ENCODE measurements around the gene C1orf21. TPM values are rescaled to one million over a fixed set of nuclear protein-coding genes. Genes with fewer than 3 reads are reported as not detected.

Gene C1orf21
- total and polyA plus RNA-seq, 2 of the 4 experiments (the other 2 are of a cell fraction) = 6.4 to 9.9 TPM

DNA sequence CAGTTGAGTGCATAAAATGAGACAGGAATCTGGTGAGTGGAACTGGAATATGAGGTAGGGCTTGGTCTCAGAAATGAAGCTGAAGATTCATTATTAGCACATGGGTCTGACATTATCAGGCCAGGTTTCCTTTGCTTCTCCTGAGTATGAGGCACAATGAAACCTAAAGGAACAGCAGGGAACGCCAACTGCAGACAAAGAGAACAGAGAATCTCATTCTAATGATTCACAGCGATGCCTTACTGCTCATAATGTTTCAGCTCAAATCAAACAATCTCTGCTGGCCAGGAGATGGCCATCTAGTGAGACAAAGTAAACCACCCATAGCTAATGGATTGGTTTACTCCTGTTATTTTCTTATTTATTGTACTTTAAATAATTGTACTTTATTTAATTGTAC is 133.5 kb downstream of the C1orf21 start:
- H3K18ac ChIP-seq (ENCODE audit: low read depth, low read length) = no peak overlapping the region
- POLR2A ChIA-PET (ENCODE audit: unreplicated experiment) = no interaction called here
- no TSS peak for BruUV-seq (replicated peaks)
- H3K27ac ChIP-seq (ENCODE audit: insufficient read depth, low read length) = no peak overlapping the region
- H3K23ac ChIP-seq (ENCODE audit: low read depth, low read length) = no peak overlapping the region
- H4K8ac ChIP-seq (ENCODE audit: low read depth in 2 of 2, low read length in 2 of 2) = no peak overlapping the region
- ATAC-seq (ENCODE audit: low read depth) (no peak), DNase-seq (no peak)
- H3K14ac ChIP-seq (replicated peaks; ENCODE audit: low read depth, low read length) = no peak overlapping the region
- H3K9me1 ChIP-seq (ENCODE audit: insufficient read depth, low read length) = no peaks in the 10 kb centered on the region
- no peak overlapping the region for H2BK15ac ChIP-seq (ENCODE audit: low read depth, low read length)
- intact Hi-C loops (cut with micrococcal nuclease) (no loop called here), dilution Hi-C loops (cut with HindIII; ENCODE audit: low sequenced_read_pairs, unreplicated experiment) (no loop called here), in situ Hi-C loops (cut with MboI; ENCODE audit: low sequenced_read_pairs) (no loop called here)
- no peak overlapping the region for H3K4ac ChIP-seq (ENCODE audit: low read depth, low read length)
- H3K4me3 ChIP-seq (ENCODE audit: insufficient read depth, low read depth, low read length) = no peak overlapping the region
- H2AK9ac ChIP-seq (replicated peaks; ENCODE audit: low read depth, low read length, poor library complexity) = no peak overlapping the region
- H2BK120ac ChIP-seq (ENCODE audit: low read depth, low read length) = no peak overlapping the region
- H3K9ac ChIP-seq (ENCODE audit: low read depth, low read length) = no peak overlapping the region
- no peak overlapping the region for H2BK20ac ChIP-seq (ENCODE audit: low read depth, low read length)
- H2AFZ ChIP-seq (replicated peaks; ENCODE audit: low read length, poor library complexity) = no peak overlapping the region
- H3K56ac ChIP-seq (ENCODE audit: extremely low read depth, insufficient read depth, low read length) = no peak overlapping the region
- no peaks in the 10 kb centered on the region for H3K4me1 ChIP-seq (ENCODE audit: control insufficient read depth, insufficient read depth, low read length)
- TF ChIP-seq RAD21 (IDR thresholded peaks at IDR 0.05; ENCODE audit: low read length) (no peak), RFX5 (IDR thresholded peaks at IDR 0.05; ENCODE audit: low read depth, low read length) (no peak), NFE2L2 (IDR thresholded peaks at IDR 0.05; ENCODE audit: low read depth, low read length) (no peak), BHLHE40 (IDR thresholded peaks at IDR 0.05; ENCODE audit: low read depth, low read length) (no peak), CEBPB (IDR thresholded peaks at IDR 0.05; ENCODE audit: low read depth, low read length) (no peak), RCOR1 (IDR thresholded peaks at IDR 0.05; ENCODE audit: insufficient replicate concordance, low read length) (no peak), MAZ (IDR thresholded peaks at IDR 0.05; ENCODE audit: borderline replicate concordance, low read depth, low read length) (no peak), CHD1 (IDR thresholded peaks at IDR 0.05; ENCODE audit: low read depth, low read length) (no peak), FOS (IDR thresholded peaks at IDR 0.05; ENCODE audit: low read depth, low read length) (no peak)
- TF ChIP-seq, protein P1, sequence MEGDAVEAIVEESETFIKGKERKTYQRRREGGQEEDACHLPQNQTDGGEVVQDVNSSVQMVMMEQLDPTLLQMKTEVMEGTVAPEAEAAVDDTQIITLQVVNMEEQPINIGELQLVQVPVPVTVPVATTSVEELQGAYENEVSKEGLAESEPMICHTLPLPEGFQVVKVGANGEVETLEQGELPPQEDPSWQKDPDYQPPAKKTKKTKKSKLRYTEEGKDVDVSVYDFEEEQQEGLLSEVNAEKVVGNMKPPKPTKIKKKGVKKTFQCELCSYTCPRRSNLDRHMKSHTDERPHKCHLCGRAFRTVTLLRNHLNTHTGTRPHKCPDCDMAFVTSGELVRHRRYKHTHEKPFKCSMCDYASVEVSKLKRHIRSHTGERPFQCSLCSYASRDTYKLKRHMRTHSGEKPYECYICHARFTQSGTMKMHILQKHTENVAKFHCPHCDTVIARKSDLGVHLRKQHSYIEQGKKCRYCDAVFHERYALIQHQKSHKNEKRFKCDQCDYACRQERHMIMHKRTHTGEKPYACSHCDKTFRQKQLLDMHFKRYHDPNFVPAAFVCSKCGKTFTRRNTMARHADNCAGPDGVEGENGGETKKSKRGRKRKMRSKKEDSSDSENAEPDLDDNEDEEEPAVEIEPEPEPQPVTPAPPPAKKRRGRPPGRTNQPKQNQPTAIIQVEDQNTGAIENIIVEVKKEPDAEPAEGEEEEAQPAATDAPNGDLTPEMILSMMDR (conservative IDR thresholded peaks at IDR 0.05; ENCODE audit: low read depth, low read length) = no peak
- TF ChIP-seq, protein P2, sequence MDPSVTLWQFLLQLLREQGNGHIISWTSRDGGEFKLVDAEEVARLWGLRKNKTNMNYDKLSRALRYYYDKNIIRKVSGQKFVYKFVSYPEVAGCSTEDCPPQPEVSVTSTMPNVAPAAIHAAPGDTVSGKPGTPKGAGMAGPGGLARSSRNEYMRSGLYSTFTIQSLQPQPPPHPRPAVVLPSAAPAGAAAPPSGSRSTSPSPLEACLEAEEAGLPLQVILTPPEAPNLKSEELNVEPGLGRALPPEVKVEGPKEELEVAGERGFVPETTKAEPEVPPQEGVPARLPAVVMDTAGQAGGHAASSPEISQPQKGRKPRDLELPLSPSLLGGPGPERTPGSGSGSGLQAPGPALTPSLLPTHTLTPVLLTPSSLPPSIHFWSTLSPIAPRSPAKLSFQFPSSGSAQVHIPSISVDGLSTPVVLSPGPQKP (IDR thresholded peaks at IDR 0.05; ENCODE audit: borderline replicate concordance, low read depth, low read length) = no peak
- H4K20me1 ChIP-seq (ENCODE audit: insufficient read depth, low read length) = no peaks in the 10 kb centered on the region
- no peaks in the 10 kb centered on the region for H3K36me3 ChIP-seq (ENCODE audit: control insufficient read depth, insufficient read depth, low read length)
- no peak overlapping the region for H2AK5ac ChIP-seq (ENCODE audit: low read depth, low read length)
- H3K4me2 ChIP-seq (ENCODE audit: low read depth, low read length) = no peak overlapping the region
- CTCF ChIA-PET = interaction anchor here (1.8 kb wide), 1 partner anchor 10 kb away, joined by 5 read pairs; no protein-coding TSS in a partner anchor
- no peaks in the 10 kb centered on the region for H3K9me3 ChIP-seq (ENCODE audit: control insufficient read depth, insufficient read depth, low read length)
- no CpG with 5 or more reads among the region's 2 CpGs for WGBS, 2 experiments (ENCODE audit: extremely low coverage in 2 of 2, insufficient read length in 1 of 2)
- H2BK5ac ChIP-seq (ENCODE audit: low read depth, low read length, poor library complexity, severe bottlenecking) = no peak overlapping the region
- H3K79me1 ChIP-seq (ENCODE audit: low read depth in 1 of 2, low read length in 2 of 2) = no peaks in the 10 kb centered on the region
- no peak overlapping the region for H4K91ac ChIP-seq (ENCODE audit: insufficient read depth, low read depth, low read length)
- no peak overlapping the region for H4K5ac ChIP-seq (ENCODE audit: low read depth, low read length)
- H3K27me3 ChIP-seq (ENCODE audit: control insufficient read depth, insufficient read depth, low read length) = no peaks in the 10 kb centered on the region
